ENCODE data around the gene CBFA2T3. TPM values are rescaled to one million over a fixed set of nuclear protein-coding genes. Genes with fewer than 3 reads are reported as not detected.

The CBFA2T3 gene
- total RNA-seq, 2 donors from 2014 or later = 10.5 to 15.7 TPM

GRCh38 chr16:88878967-88879787, 97.8 kb downstream of the CBFA2T3 start:
- ATAC-seq = no peak
- DNase-seq = no peak
- intact Hi-C loops (cut with DNase I, micrococcal nuclease) = no loop called here

GRCh38 chr16:88878356-88878755, 98.7 kb downstream of the CBFA2T3 start:
- no peak for ATAC-seq

DNA sequence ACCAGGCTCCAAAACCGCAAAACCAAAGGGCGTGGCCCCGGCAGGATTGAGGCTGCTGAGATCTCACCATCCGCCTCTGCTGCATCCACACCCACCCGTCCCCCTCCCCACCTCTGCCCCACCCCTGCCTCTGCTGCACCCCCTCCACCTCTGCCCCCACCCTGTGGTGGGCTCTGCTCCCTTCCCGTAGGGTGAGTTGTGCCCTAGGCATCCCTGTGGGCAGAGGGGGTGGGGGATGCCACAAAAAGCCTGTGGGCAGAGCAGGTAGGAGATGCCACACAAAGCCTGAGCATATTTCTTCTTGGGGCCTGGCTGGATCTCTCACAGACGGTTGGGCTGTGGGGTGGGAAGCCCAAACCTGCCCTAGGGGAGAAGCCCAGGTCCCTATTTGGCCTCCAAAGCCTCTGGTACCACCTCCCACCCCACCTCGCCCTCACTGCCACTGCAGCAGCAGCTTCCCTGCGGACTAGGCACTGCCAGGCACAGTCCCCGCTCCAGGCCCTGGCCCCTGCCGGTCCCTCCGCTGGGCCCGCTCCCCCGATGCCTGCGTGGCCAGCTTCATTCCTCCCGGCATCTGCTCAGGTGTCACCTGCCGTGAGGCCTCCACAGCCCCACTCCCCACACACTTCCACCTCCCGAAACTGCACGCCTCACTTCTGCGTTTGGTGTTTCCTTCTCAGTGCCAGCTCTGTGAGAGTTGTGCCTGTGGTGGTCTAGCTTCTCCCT, 99.3 kb downstream of the CBFA2T3 start:
- intact Hi-C loops (cut with DNase I, micrococcal nuclease) = no loop called here
- no peak for DNase-seq
- ATAC-seq = no peak

More at GRCh38 chr16:88878356-88878755, 98.7 kb downstream of the CBFA2T3 start:
- no peak for DNase-seq
- intact Hi-C loops (cut with DNase I, micrococcal nuclease) = no loop called here

DNA sequence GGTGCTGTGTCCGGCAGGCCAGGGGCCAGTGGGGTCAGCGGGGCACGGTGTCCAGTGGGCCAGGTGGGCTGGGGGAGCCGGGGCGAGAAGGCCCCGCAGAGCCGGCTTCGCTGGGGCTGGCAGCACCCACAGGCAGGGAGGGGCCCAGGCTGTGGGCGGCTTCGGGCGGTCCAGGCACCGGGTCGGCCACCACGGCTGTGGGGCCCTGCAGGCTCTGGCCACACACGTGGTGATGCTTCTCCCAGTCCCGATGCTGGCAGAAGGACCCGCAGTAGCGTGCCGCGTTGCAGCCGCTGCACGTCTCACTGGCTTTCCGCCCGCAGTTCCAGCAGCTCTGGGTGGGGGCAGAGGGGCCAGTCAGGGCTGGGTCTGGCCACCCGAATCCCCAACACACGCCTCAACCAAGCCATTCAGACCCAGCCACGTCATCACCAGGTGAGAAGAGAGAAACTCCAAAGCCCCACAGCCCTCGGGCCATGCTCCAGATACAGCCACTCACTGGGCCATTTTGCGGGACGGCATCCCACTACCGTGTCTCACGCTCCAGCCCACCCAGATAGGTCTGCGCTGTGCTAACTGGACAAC, 100.0 kb downstream of the CBFA2T3 start:
- ATAC-seq = no peak
- no peak for DNase-seq
- intact Hi-C loops (cut with DNase I, micrococcal nuclease) = no loop called here

- ATAC-seq (no peak), DNase-seq (no peak)
- intact Hi-C loops (cut with DNase I, micrococcal nuclease) = no loop called here
Observed at GRCh38 chr16:88875703-88876234, 101.2 kb downstream of the CBFA2T3 start.

- ATAC-seq (no peak), DNase-seq (no peak)
- intact Hi-C loops (cut with DNase I, micrococcal nuclease) = no loop called here
Observed at GRCh38 chr16:88874938-88875599, 101.9 kb downstream of the CBFA2T3 start.

DNA sequence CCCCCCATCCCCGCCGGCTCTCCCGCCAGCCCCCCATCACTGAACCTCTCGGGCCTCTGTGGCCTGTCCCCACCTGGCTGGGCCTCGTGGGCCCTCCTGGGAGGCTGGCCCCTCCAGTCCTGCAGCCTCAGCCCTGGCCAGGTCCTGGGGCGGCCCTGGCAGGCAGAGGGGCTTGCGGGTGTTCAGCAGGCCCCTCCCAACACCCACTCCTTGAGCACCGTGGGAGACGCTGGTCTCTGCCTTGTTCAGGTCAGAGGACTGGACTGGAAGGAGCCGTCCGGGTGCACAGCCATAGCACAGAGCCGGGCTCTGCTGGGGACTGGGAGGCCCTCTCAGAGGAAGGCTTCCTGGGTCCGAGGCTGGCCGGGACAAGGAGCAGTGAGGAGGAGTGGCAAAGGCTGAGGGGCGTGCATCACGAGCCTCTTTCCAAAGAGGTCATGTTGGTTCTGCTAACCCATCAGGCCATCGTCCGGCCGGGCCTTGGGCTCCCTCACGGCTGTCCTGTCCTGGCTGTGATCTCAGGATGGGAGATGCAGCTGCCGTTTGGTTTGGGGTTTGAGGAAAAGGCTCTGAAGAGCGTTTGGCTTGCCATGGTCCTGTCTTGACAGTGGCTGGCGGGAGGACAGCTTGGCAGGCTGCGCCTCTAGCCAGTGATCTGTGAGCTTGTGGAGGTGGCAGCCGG, 104.2 kb downstream of the CBFA2T3 start:
- ATAC-seq = no peak
- intact Hi-C loops (cut with DNase I, micrococcal nuclease) = no loop called here
- no peak for DNase-seq

DNA sequence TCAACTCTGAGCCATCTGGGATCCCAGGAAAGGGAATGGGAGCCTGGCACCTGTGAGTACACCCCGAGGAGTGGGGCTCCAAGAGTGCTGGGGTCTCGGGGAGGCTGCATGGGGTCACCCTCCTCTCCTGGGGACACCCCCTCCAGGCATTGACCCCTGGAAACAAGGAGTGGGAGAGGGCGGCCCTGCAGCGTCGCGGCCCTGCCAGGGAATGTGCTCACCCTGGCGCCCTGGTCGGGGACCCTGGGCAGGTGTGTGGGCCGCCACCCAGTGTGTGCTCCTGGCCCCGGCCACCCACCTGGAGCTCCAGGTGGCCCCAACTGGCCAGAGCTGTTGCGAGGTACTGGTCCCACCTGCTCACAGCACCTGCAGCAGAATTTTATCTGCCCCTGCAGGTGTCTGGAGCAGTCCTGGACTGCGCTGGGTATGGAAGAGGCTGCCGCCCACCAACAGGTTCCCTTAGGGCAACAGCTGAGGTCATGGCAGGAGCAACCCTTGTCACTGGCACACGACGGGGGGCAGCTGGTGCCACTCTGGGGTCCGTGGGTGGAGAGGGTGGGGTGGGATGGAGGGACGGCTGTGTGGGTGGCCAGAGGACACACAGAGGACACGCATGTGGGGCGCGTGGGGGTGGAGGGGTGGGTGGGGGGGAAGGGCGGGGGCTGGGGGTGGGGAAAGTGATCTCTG, 105.1 kb downstream of the CBFA2T3 start:
- ATAC-seq (no peak), DNase-seq (no peak)
- intact Hi-C loops (cut with DNase I, micrococcal nuclease) = no loop called here

GRCh38 chr16:88871349-88871702, 105.7 kb downstream of the CBFA2T3 start:
- intact Hi-C loops (cut with DNase I, micrococcal nuclease) = no loop called here
- no peak for DNase-seq
- peak; percentile 6 for ATAC-seq

DNA sequence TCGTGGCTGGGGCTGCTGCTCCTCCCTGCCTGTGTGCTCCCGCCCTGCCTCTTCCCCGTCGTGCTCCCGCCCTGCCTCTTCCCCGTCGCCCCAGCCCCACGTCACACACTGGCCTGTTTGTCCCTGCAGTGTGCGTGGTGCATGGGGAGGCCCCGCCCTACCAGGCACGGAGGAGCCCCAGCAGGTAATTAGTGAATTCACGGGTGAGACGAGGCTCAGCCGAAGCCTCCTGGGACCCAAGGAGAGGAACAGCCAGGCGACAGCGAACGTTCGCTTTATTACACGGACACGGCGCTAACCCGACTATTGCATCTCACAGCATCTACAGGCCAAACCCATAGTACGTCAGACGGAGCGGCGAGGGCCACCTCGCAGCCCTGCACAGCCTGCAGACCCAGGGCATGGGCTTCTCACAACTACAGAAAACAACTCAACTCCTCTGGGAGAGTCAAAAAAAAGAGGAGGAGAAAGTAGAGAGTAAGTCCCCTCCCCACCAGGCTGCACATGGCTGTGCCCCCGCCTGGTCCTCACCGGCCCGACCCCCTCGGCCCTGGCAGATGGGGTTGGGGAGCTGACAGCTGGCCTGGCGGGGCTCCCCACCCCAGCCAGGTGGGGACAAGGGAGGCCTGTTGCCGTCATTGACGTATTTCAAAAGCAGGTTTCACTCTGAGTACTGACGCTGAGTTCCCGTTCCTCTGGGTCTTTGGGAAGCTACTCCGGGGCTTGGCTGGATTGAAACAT, 106.2 kb downstream of the CBFA2T3 start:
- DNase-seq = peak in 1 of 2 donors; percentile 39
- intact Hi-C loops (cut with DNase I, micrococcal nuclease) = no loop called here
- ATAC-seq = peak; percentile 53

- no peak for ATAC-seq
- DNase-seq = no peak
- intact Hi-C loops (cut with DNase I, micrococcal nuclease) = no loop called here
Observed at GRCh38 chr16:88869673-88869980, 107.4 kb downstream of the CBFA2T3 start.

DNA sequence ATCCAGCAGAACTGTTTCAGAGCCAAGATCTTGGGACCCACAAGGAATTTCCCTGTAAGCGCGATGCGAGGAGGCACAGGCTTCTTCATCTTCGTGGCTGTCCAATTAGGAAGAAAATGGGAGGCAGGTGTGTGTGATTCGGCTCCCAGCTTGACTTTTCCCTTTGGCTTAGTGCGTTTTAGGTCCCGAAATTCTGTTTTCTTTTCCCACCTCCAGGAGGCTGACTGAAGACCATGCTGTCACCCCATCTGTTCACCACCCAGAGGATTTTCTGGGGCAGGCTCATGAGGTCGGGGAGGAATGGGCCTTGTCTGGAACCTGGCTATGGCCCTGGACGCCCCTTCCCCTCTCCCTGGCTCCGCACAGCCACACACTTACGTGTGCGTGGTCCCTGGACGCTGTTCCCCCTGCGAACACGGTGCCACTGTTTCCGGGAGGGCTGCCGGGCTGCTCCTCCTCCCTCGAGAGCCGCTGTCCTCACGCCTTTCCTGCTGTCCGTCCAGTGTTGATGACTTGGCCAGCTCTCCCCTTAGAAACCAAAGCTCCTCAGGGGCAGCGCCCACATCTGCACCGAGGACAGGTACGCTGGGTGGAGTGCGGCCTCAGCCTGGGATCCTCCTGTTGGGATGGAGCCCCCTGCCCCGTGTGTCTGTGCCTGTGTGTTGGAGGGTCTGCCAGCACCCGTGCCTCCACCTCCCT, 107.9 kb downstream of the CBFA2T3 start:
- ATAC-seq (no peak), DNase-seq (no peak)
- intact Hi-C loops (cut with DNase I, micrococcal nuclease) = no loop called here

- no peak for ATAC-seq
- intact Hi-C loops (cut with DNase I, micrococcal nuclease) = no loop called here
- DNase-seq = no peak
Observed at GRCh38 chr16:88867581-88868246, 109.3 kb downstream of the CBFA2T3 start.

DNA sequence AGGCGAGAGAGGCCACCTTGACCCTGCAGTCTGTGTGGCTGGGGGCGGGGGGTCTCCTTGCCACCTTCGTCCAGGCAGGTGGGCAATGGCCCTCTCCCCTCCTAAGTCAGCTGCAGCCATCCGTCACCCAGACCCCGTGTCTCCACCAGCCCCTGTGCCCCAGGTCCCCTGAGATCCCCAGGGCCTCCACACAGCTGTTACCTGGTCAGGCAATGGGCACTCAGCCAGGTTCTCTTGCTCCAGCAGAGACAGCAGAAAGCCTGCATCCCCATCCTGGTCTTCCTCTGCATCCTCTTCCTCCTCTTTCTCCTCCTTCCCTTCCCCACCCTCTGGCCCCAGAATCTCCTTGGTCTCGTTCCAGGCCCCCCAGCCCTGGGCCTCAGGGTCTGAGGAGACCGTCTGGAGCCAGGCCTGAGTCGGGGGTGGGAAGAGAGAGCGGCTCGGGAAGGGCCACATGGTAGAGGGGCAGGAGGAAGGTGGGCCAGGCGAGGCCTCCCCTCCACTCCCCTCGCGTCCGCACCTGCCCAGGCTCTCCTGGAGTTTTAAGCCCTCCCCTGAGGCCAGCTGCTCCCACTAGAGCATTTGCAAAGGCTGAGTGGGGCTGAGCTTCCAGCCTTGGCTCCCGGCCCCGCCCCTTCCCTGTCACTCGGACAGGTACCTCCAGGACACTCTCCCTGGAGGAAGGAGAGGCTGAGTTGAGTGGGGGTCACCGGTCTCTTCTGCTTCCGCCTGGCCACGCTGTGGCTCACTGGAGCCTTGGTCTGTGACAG, 110.7 kb downstream of the CBFA2T3 start, which contains the start of gene PABPN1L:
Gene PABPN1L, minus strand, starts transcription at position 510 of the 770 bp plus-strand sequence. Its CDS starts 54 bp downstream, at position 456.
- ATAC-seq = no peak
- intact Hi-C loops (cut with DNase I, micrococcal nuclease) = no loop called here
- DNase-seq = no peak

DNA sequence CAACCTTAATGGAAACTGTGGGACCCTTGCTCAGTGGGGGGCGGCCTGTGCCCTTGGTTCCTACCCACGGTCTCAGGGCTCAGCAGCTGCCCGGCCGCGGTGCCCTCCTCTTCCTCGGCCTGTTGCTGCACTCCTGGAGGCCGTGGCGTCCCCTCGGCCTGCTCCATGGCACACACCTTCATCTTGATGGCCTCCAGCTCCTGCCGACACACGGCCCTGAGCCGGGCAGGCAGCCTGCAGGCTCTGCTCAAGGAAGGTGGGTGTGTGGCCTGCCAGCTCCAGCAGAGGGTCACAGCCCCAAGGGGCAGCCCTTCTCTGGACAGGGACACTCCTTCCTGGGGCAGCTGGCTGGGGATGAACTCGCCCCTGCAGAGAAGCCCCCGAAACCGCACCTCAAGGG, 111.3 kb downstream of the CBFA2T3 start:
- intact Hi-C loops (cut with DNase I, micrococcal nuclease) = no loop called here
- ATAC-seq (no peak), DNase-seq (no peak)

DNA sequence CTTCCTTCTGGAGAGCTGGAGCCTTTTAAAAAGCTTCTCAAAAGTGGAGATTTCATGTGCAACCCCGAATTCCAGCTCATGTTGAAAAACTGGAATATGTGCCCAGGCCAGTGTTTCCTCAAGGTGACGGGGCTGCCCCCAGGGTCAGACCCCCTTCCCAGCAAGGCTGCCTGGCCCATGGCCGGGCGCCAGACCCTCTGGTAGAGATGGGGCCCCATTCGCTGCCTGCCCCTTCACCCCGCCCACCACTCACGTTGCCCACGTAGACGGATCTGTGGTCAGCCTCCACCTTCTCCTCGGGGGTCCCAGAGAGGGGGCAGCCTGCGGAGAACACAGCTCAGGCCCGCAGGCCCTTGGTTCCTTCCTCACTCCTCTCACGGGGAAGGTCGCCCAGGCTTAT, 111.7 kb downstream of the CBFA2T3 start:
- intact Hi-C loops (cut with DNase I, micrococcal nuclease) = no loop called here
- no peak for ATAC-seq

More for the DNA sequence above, 111.7 kb downstream of the CBFA2T3 start:
- no peak for DNase-seq

Data from left colon (tissue), 2 donors.